Mesendoderm (in vitro differentiated cells): ENCODE measurements around the gene SSR1.

Source experiments
- DNase-seq: peaks from one replicate; pipeline ENCODE4 v3.0.0; 2013
- H2AK5ac ChIP-seq: 2 replicates; pipeline ENCODE4 v1.6.1; 2013; ENCODE audit warnings: low read length, inconsistent platforms
- H2BK120ac ChIP-seq: 2 replicates; pipeline ENCODE4 v1.6.1; 2013; ENCODE audit warnings: low read depth, mild to moderate bottlenecking, low read length, moderate library complexity, mixed read lengths
- H2BK15ac ChIP-seq: replicated peaks from 2 replicates; pipeline ENCODE4 v1.6.1; 2013; ENCODE audit warnings: low read depth, mild to moderate bottlenecking, moderate library complexity
- H2BK5ac ChIP-seq: 2 replicates; pipeline ENCODE4 v1.6.1; 2013; ENCODE audit warnings: low read length, inconsistent platforms
- H3K18ac ChIP-seq: 2 replicates; pipeline ENCODE4 v1.6.1; 2013; ENCODE audit warnings: mild to moderate bottlenecking, low read length, mixed read lengths
- H3K23ac ChIP-seq: one replicate; pipeline ENCODE4 v1.6.1; 2013; ENCODE audit warnings: low read length
- H3K27ac ChIP-seq: 2 replicates; pipeline ENCODE4 v1.5.1; 2013; ENCODE audit warnings: low read depth, mild to moderate bottlenecking, inconsistent platforms, low read length, moderate library complexity
- H3K27me3 ChIP-seq: 2 replicates; pipeline ENCODE4 v1.6.1; 2013; ENCODE audit warnings: low read length, control low read depth, mild to moderate bottlenecking, inconsistent platforms; ENCODE audit not compliant: insufficient read depth, poor library complexity
- H3K36me3 ChIP-seq: 2 replicates; pipeline ENCODE4 v1.6.1; 2013; ENCODE audit warnings: low read length, inconsistent platforms; ENCODE audit not compliant: control insufficient read depth, insufficient read depth
- H3K4ac ChIP-seq: one replicate; pipeline ENCODE4 v1.6.1; 2013; ENCODE audit warnings: low read depth, mild to moderate bottlenecking, low read length, moderate library complexity
- H3K4me1 ChIP-seq: 2 replicates; pipeline ENCODE4 v1.6.1; 2013; ENCODE audit warnings: low read depth, low read length, inconsistent platforms; ENCODE audit not compliant: control insufficient read depth
- H3K4me2 ChIP-seq: 2 replicates; pipeline ENCODE4 v1.6.1; 2013; ENCODE audit warnings: low read length
- H3K4me3 ChIP-seq: 2 replicates; pipeline ENCODE4 v1.5.1; 2013; ENCODE audit warnings: mild to moderate bottlenecking, low read length
- H3K56ac ChIP-seq: one replicate; pipeline ENCODE4 v1.6.1; 2013; ENCODE audit warnings: low read length
- H3K79me1 ChIP-seq: 2 replicates; pipeline ENCODE4 v1.6.1; 2013; ENCODE audit warnings: low read length, inconsistent platforms
- H3K79me2 ChIP-seq: 2 replicates; pipeline ENCODE4 v1.6.1; 2013; ENCODE audit warnings: mild to moderate bottlenecking, low read length; ENCODE audit not compliant: control insufficient read depth, insufficient read depth
- H3K9ac ChIP-seq: 2 replicates; pipeline ENCODE4 v1.6.1; 2013; ENCODE audit warnings: low read length, inconsistent platforms
- H4K5ac ChIP-seq: one replicate; pipeline ENCODE4 v1.6.1; 2013; ENCODE audit warnings: low read length
- H4K8ac ChIP-seq: one replicate; pipeline ENCODE4 v1.6.1; 2013; ENCODE audit warnings: low read depth, mild to moderate bottlenecking, control low read depth, low read length, moderate library complexity
- WGBS: extraction: QIAGEN DNeasy Blood & Tissue Kit; methylation state at CpG from one replicate; pipeline ENCODE4 v1.1.7; 2013; ENCODE audit warnings: low lambda C conversion rate, missing lambda C conversion rate; ENCODE audit not compliant: insufficient coverage; ENCODE audit errors: extremely low coverage; 5-methylcytosine and 5-hydroxymethylcytosine counted together

SSR1 gene

GRCh38 chr6:7251646-7252260, 61.2 kb downstream of the SSR1 start:
- H2BK15ac ChIP-seq = no peak overlapping the region
- no peak overlapping the region for H3K27ac ChIP-seq
- no CpG with 5 or more reads among the region's 6 CpGs for WGBS
- no peak overlapping the region for H4K5ac ChIP-seq
- no peak overlapping the region for H2AK5ac ChIP-seq
- no peak overlapping the region for H3K9ac ChIP-seq
- no peak overlapping the region for H3K4me2 ChIP-seq
- H3K23ac ChIP-seq = no peak overlapping the region
- H3K79me1 ChIP-seq = peaks cover 1% of the 10 kb centered on the region
- H3K4ac ChIP-seq = no peak overlapping the region
- no peak overlapping the region for H3K4me3 ChIP-seq
- H4K8ac ChIP-seq = no peak overlapping the region
- no peak overlapping the region for H2BK120ac ChIP-seq
- H3K79me2 ChIP-seq = no peaks in the 10 kb centered on the region
- H3K56ac ChIP-seq = no peak overlapping the region
- no peak for DNase-seq
- no peaks in the 10 kb centered on the region for H3K4me1 ChIP-seq
- H2BK5ac ChIP-seq = no peak overlapping the region
- peaks cover 9% of the 10 kb centered on the region for H3K36me3 ChIP-seq
- H3K18ac ChIP-seq = no peak overlapping the region
- no peaks in the 10 kb centered on the region for H3K27me3 ChIP-seq

DNA sequence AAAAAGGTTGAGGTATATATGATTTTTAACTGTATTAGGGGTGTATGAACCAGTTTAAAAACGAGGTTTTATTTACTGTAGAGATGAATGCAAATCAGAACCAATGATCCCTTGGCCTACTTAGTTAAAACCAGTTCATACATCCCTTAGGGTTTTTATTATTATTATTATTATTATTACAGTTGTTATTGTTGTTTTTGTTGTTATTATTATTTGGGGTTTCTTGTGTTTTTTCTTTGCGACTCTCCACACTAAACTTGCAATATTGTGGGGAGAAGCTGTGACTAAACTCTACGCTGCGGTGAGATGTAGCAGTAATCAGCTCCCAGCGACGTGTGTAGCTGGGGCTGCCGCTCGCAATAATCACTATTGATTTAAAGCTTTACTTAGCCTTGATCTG, 62.2 kb downstream of the SSR1 start:
- Histone ChIP-seq H3K56ac (no peak overlapping the region), H2BK5ac (no peak overlapping the region), H2BK15ac (no peak overlapping the region), H3K4me3 (no peak overlapping the region), H3K4ac (no peak overlapping the region), H3K9ac (no peak overlapping the region), H2AK5ac (no peak overlapping the region), H2BK120ac (no peak overlapping the region), H3K23ac (no peak overlapping the region), H3K4me2 (no peak overlapping the region), H3K79me2 (no peaks in the 10 kb centered on the region), H3K27ac (no peak overlapping the region), H3K36me3 (peaks cover 9% of the 10 kb centered on the region), H3K27me3 (no peaks in the 10 kb centered on the region), H3K4me1 (no peaks in the 10 kb centered on the region), H4K8ac (no peak overlapping the region), H4K5ac (no peak overlapping the region), H3K79me1 (peaks cover 1% of the 10 kb centered on the region), H3K18ac (no peak overlapping the region)
- no CpG with 5 or more reads among the region's 8 CpGs for WGBS
- no peak for DNase-seq

DNA sequence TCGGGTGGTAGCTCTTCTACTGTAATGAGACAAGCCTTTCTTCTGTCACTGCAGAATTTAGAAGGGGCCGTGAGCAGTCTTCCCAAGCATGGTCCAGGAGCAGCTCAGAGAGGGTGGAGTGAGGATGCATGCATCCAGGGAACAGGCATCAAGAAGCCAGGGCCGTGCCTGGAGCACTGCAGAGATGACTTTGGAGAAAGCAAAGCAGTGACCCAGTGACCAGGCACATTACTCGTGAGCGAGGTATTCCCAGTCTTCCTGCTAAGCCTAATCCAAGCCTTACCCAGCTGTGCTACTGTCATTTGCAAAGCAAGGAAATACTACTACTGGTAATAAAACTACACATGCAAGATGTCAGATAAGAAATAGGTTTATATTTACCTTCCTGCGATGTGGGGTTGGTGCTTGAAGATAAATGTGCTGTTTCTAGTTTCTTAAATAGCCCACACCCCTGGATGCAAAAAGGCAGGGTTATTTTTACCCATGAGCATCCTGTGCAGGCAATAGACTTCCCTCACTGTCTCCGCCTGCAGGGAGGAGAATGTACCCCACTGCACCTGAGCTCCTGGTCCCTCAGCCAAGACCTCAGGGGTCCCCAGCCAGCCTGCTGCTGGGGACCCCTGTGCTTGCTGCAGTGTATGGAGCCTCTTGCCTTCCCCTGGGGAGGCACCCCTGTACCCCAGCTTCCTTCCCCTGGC, 62.9 kb downstream of the SSR1 start:
- H3K18ac ChIP-seq = no peak overlapping the region
- H3K36me3 ChIP-seq = peaks cover 9% of the 10 kb centered on the region
- no peak overlapping the region for H4K5ac ChIP-seq
- H3K9ac ChIP-seq = no peak overlapping the region
- H2BK120ac ChIP-seq = no peak overlapping the region
- H2AK5ac ChIP-seq = no peak overlapping the region
- H3K23ac ChIP-seq = no peak overlapping the region
- H3K56ac ChIP-seq = no peak overlapping the region
- no peak overlapping the region for H4K8ac ChIP-seq
- H3K27me3 ChIP-seq = no peaks in the 10 kb centered on the region
- H3K4me2 ChIP-seq = no peak overlapping the region
- H2BK15ac ChIP-seq = no peak overlapping the region
- no peak overlapping the region for H3K4ac ChIP-seq
- H3K79me2 ChIP-seq = no peaks in the 10 kb centered on the region
- no CpG with 5 or more reads among the region's 7 CpGs for WGBS
- H3K4me3 ChIP-seq = no peak overlapping the region
- H3K4me1 ChIP-seq = no peaks in the 10 kb centered on the region
- no peak overlapping the region for H2BK5ac ChIP-seq
- H3K27ac ChIP-seq = no peak overlapping the region
- peak; percentile 66 for DNase-seq
- peaks cover 1% of the 10 kb centered on the region for H3K79me1 ChIP-seq

- H3K23ac ChIP-seq = no peak overlapping the region
- no peak overlapping the region for H3K4me3 ChIP-seq
- H3K36me3 ChIP-seq = peaks cover 12% of the 10 kb centered on the region
- H4K5ac ChIP-seq = no peak overlapping the region
- no peaks in the 10 kb centered on the region for H3K27me3 ChIP-seq
- H3K79me1 ChIP-seq = peaks cover 4% of the 10 kb centered on the region
- H3K4me2 ChIP-seq = no peak overlapping the region
- no peak overlapping the region for H2BK15ac ChIP-seq
- H3K27ac ChIP-seq = no peak overlapping the region
- no peak overlapping the region for H4K8ac ChIP-seq
- no CpG with 5 or more reads among the region's 2 CpGs for WGBS
- H3K18ac ChIP-seq = no peak overlapping the region
- H3K9ac ChIP-seq = no peak overlapping the region
- no peak overlapping the region for H2AK5ac ChIP-seq
- H3K56ac ChIP-seq = no peak overlapping the region
- no peak for DNase-seq
- H3K4me1 ChIP-seq = no peaks in the 10 kb centered on the region
- no peak overlapping the region for H2BK120ac ChIP-seq
- no peak overlapping the region for H3K4ac ChIP-seq
- no peak overlapping the region for H2BK5ac ChIP-seq
- H3K79me2 ChIP-seq = no peaks in the 10 kb centered on the region
These were observed 63.6 kb downstream of the SSR1 start for GRCh38 chr6:7249391-7249790.

DNA sequence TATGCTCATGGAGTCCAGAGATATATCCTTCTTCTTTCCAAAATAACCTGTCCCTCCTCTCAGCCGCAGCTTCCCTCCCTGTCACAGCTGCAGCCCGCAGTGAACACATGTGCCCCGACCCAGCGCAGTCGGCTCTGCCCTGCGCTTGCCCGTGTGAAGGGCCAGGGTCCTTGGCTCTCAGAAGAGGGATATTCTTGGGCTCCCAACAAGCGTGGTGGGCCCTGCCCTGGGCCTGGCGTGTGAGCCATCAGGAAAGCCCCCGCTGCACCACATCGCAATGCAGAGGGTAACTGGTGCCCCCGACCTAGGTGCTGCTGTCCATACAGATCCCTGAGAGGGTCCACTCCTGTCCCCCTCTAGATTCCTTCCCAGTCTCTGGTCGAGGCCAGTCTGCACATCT, 65.2 kb downstream of the SSR1 start:
- Histone ChIP-seq H3K9ac (no peak overlapping the region), H2BK15ac (no peak overlapping the region), H3K18ac (no peak overlapping the region), H3K36me3 (peaks cover 12% of the 10 kb centered on the region), H2AK5ac (no peak overlapping the region), H2BK5ac (no peak overlapping the region), H3K4ac (no peak overlapping the region), H3K4me1 (peaks cover 4% of the 10 kb centered on the region), H3K79me2 (no peaks in the 10 kb centered on the region), H3K23ac (no peak overlapping the region), H4K8ac (no peak overlapping the region), H3K4me3 (no peak overlapping the region), H4K5ac (no peak overlapping the region), H3K27ac (no peak overlapping the region), H2BK120ac (no peak overlapping the region), H3K56ac (no peak overlapping the region), H3K79me1 (peaks cover 4% of the 10 kb centered on the region), H3K4me2 (no peak overlapping the region), H3K27me3 (no peaks in the 10 kb centered on the region)
- WGBS = no CpG with 5 or more reads among the region's 13 CpGs
- no peak for DNase-seq

DNA sequence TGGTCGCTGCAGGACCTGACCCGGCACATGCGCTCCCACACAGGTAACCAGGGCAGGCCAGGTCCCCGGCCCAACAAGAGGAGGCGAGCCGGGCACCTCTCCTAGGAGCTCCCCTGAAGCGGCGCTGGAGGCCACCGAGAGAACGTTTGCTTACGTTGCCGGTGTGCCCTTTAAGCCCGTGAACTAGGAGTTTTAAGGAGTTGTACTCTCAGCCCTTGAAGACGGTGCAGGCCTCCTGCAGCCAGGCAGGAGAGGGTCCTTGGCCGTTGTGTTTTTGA, 65.9 kb downstream of the SSR1 start:
- no peak overlapping the region for H3K27ac ChIP-seq
- WGBS = no CpG with 5 or more reads among the region's 15 CpGs
- H3K23ac ChIP-seq = no peak overlapping the region
- H3K4me3 ChIP-seq = no peak overlapping the region
- no peaks in the 10 kb centered on the region for H3K79me2 ChIP-seq
- H2BK15ac ChIP-seq = no peak overlapping the region
- H2AK5ac ChIP-seq = no peak overlapping the region
- H3K9ac ChIP-seq = no peak overlapping the region
- H3K4me2 ChIP-seq = no peak overlapping the region
- no peak overlapping the region for H2BK120ac ChIP-seq
- H3K27me3 ChIP-seq = no peaks in the 10 kb centered on the region
- H4K5ac ChIP-seq = no peak overlapping the region
- no peak for DNase-seq
- H3K56ac ChIP-seq = no peak overlapping the region
- H3K79me1 ChIP-seq = peaks cover 4% of the 10 kb centered on the region
- H3K4me1 ChIP-seq = peaks cover 7% of the 10 kb centered on the region
- H2BK5ac ChIP-seq = no peak overlapping the region
- H3K4ac ChIP-seq = no peak overlapping the region
- no peak overlapping the region for H3K18ac ChIP-seq
- no peak overlapping the region for H4K8ac ChIP-seq
- peaks cover 12% of the 10 kb centered on the region for H3K36me3 ChIP-seq
